ENCODE measurements around the gene SCG3. TPM values are rescaled to one million over a fixed set of nuclear protein-coding genes. Genes with fewer than 3 reads are reported as not detected.
A peak's percentile ranks its signal among the peaks of the same experiment; 100 is the strongest.

SCG3 gene
- total RNA-seq, 1 experiment from 2014 or later = not detected

DNA sequence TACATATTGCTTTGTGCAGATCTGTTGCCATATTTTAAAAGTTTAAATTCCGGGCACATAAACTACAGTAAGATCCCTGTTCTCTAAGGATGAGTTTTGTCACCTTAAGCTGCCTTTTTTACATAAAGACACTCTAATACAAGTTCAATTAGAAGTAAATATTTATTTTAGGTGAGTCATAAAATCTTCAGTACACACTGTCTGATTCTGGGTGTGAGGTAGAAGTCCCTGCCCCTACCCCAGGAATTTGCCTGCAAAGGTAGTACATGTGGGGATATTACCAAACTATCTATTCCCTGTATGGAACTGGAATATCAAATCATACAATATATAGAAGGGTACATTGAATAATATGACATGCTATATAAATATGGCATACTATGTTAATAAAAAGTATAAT lies 6.3 kb downstream of the SCG3 start:
- no TSS peak for BruUV-seq (replicated peaks)
- ATAC-seq (no peak), DNase-seq (no peak)
- H3K9me3 ChIP-seq (ENCODE audit: low read length) = no peaks in the 10 kb centered on the region
- no peaks in the 10 kb centered on the region for H3F3A ChIP-seq (ENCODE audit: low read length, unreplicated experiment)
- intact Hi-C loops (cut with micrococcal nuclease) = no loop called here
- no peak overlapping the region for H2AFZ ChIP-seq (ENCODE audit: low read length)
- ChIA-PET CTCF (no interaction called here), POLR2A (ENCODE audit: unreplicated experiment) (no interaction called here)
- H3K9ac ChIP-seq (ENCODE audit: low read length) = no peak overlapping the region
- H3K9me2 ChIP-seq (replicated peaks; ENCODE audit: low read length) = no peaks in the 10 kb centered on the region
- TF ChIP-seq EZH2phosphoT487 (IDR thresholded peaks at IDR 0.05; ENCODE audit: borderline replicate concordance, low read length) = no peak
- no peak for TF ChIP-seq EZH2 (IDR thresholded peaks at IDR 0.05; ENCODE audit: low read length, unreplicated experiment)
- TF ChIP-seq, protein P1, sequence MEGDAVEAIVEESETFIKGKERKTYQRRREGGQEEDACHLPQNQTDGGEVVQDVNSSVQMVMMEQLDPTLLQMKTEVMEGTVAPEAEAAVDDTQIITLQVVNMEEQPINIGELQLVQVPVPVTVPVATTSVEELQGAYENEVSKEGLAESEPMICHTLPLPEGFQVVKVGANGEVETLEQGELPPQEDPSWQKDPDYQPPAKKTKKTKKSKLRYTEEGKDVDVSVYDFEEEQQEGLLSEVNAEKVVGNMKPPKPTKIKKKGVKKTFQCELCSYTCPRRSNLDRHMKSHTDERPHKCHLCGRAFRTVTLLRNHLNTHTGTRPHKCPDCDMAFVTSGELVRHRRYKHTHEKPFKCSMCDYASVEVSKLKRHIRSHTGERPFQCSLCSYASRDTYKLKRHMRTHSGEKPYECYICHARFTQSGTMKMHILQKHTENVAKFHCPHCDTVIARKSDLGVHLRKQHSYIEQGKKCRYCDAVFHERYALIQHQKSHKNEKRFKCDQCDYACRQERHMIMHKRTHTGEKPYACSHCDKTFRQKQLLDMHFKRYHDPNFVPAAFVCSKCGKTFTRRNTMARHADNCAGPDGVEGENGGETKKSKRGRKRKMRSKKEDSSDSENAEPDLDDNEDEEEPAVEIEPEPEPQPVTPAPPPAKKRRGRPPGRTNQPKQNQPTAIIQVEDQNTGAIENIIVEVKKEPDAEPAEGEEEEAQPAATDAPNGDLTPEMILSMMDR (conservative IDR thresholded peaks at IDR 0.05; ENCODE audit: low read depth, low read length) = no peak
- no peak overlapping the region for H3K27ac ChIP-seq (ENCODE audit: low read length)
- no peaks in the 10 kb centered on the region for H3K4me1 ChIP-seq (ENCODE audit: insufficient read depth, low read length)
- no peaks in the 10 kb centered on the region for H3K79me2 ChIP-seq (ENCODE audit: low read length)
- no peak overlapping the region for H3K4me2 ChIP-seq (ENCODE audit: low read length)
- peaks cover 38% of the 10 kb centered on the region for H3K27me3 ChIP-seq (ENCODE audit: low read length)
- H4K20me1 ChIP-seq (ENCODE audit: low read length) = no peaks in the 10 kb centered on the region
- no peak overlapping the region for H3K4me3 ChIP-seq (ENCODE audit: low read length)
- no peaks in the 10 kb centered on the region for H3K36me3 ChIP-seq (ENCODE audit: low read depth, low read length)

DNA sequence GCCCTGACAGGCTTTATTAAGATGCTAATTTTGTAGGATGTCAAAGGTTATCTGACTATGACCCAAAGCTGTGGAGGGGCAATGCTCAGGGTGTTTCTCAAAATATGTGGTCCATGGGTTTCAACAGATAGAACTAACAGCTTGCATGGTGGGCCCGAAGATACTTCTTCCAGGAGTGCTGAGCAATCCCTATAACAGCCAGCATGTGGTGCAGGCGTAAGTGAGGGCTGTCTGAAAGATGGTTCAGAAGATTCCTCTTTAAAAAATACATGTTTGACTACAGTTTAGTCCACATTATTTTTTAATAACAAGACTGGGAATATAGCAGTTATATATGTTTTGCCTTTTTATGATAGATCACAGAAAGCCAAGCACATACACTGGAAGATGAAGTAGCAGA lies 7.6 kb downstream of the SCG3 start:
- Histone ChIP-seq H3K79me2 (ENCODE audit: low read length) (no peaks in the 10 kb centered on the region), H3K4me3 (ENCODE audit: low read length) (no peak overlapping the region), H3K4me2 (ENCODE audit: low read length) (no peak overlapping the region), H3K36me3 (ENCODE audit: low read depth, low read length) (no peaks in the 10 kb centered on the region), H3K9me2 (replicated peaks; ENCODE audit: low read length) (no peaks in the 10 kb centered on the region), H4K20me1 (ENCODE audit: low read length) (no peaks in the 10 kb centered on the region), H2AFZ (ENCODE audit: low read length) (no peak overlapping the region), H3K9me3 (ENCODE audit: low read length) (no peaks in the 10 kb centered on the region), H3K4me1 (ENCODE audit: insufficient read depth, low read length) (no peaks in the 10 kb centered on the region), H3K27ac (ENCODE audit: low read length) (no peak overlapping the region), H3F3A (ENCODE audit: low read length, unreplicated experiment) (no peaks in the 10 kb centered on the region), H3K9ac (ENCODE audit: low read length) (no peak overlapping the region), H3K27me3 (ENCODE audit: low read length) (peaks cover 42% of the 10 kb centered on the region)
- intact Hi-C loops (cut with micrococcal nuclease) = no loop called here
- DNase-seq = no peak
- TF ChIP-seq, protein P1 (conservative IDR thresholded peaks at IDR 0.05; ENCODE audit: low read depth, low read length) = peak; percentile 25; the same call in 1 of the 2 replicates
- TF ChIP-seq EZH2 (IDR thresholded peaks at IDR 0.05; ENCODE audit: low read length, unreplicated experiment) (no peak), EZH2phosphoT487 (IDR thresholded peaks at IDR 0.05; ENCODE audit: borderline replicate concordance, low read length) (no peak)
- BruUV-seq (replicated peaks) = no TSS peak
- ATAC-seq = 0 out of 2 replicates have a peak, but pooled peaks have one; percentile 42
- ChIA-PET CTCF (no interaction called here), POLR2A (ENCODE audit: unreplicated experiment) (no interaction called here)

DNA sequence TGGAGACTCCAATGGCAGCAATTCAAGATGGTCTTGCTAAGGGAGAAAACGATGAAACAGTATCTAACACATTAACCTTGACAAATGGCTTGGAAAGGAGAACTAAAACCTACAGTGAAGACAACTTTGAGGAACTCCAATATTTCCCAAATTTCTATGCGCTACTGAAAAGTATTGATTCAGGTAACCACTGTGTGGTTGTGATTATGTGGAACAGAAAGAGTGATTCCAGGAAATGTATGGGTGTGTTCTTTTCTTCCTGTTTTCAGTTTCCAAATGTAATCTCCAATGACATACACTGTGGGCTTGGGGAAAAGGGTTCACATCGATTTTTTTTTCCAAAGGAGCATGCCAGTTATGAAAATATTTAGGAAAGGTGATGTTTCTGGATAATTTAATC lies 10.9 kb downstream of the SCG3 start:
- Histone ChIP-seq H3K4me2 (ENCODE audit: low read length) (no peak overlapping the region), H3F3A (ENCODE audit: low read length, unreplicated experiment) (no peaks in the 10 kb centered on the region), H4K20me1 (ENCODE audit: low read length) (no peaks in the 10 kb centered on the region), H3K9ac (ENCODE audit: low read length) (no peak overlapping the region), H3K9me3 (ENCODE audit: low read length) (no peaks in the 10 kb centered on the region), H3K27me3 (ENCODE audit: low read length) (peaks cover 31% of the 10 kb centered on the region), H3K4me3 (ENCODE audit: low read length) (no peak overlapping the region), H3K27ac (ENCODE audit: low read length) (no peak overlapping the region), H3K4me1 (ENCODE audit: insufficient read depth, low read length) (no peaks in the 10 kb centered on the region), H3K79me2 (ENCODE audit: low read length) (no peaks in the 10 kb centered on the region), H3K36me3 (ENCODE audit: low read depth, low read length) (no peaks in the 10 kb centered on the region), H2AFZ (ENCODE audit: low read length) (no peak overlapping the region), H3K9me2 (replicated peaks; ENCODE audit: low read length) (no peaks in the 10 kb centered on the region)
- DNase-seq = no peak
- ChIA-PET POLR2A (ENCODE audit: unreplicated experiment) (no interaction called here), CTCF (no interaction called here)
- BruUV-seq (replicated peaks) = no TSS peak
- intact Hi-C loops (cut with micrococcal nuclease) = no loop called here
- TF ChIP-seq, protein P1 (conservative IDR thresholded peaks at IDR 0.05; ENCODE audit: low read depth, low read length) = no peak
- no peak for TF ChIP-seq EZH2 (IDR thresholded peaks at IDR 0.05; ENCODE audit: low read length, unreplicated experiment)
- no peak for TF ChIP-seq EZH2phosphoT487 (IDR thresholded peaks at IDR 0.05; ENCODE audit: borderline replicate concordance, low read length)
- no peak for ATAC-seq

Data from PC-3 (cell line).